H1 (cell line): ENCODE data around the gene CBL. TPM values are rescaled to one million over a fixed set of nuclear protein-coding genes. Genes with fewer than 3 reads are reported as not detected.

Experiments
- CTCF ChIA-PET: fragments of 300-600 bp; sonication (Branson Sonifier 250); formaldehyde crosslinking; loops from one replicate; lab custom pipeline; 2021; ENCODE audit not compliant: partially characterized antibody; lab: Charles Lee
- POLR2A ChIA-PET: fragments of 300-600 bp; sonication (Branson Sonifier 250); formaldehyde crosslinking; loops from one replicate; lab custom pipeline; 2021; ENCODE audit warnings: inconsistent platforms; ENCODE audit not compliant: partially characterized antibody; lab: Charles Lee
- DNase-seq, 2 experiments: peaks; one replicate each; pipeline versions ENCODE4 v3.0.0 to v3.0.0-alpha.2; 2010 to 2022; ENCODE audit warnings: low spot score in 2 of 2, low read depth in 1 of 2, mixed read lengths in 1 of 2
- FAIRE-seq: peaks from 2 replicates; lab custom pipeline; 2011; peaks lifted over from hg19 to GRCh38; lab: Jason Lieb, UNC
- H2AFZ ChIP-seq: 2 replicates; pipeline ENCODE4 v1.8.1; 2012; ENCODE audit warnings: low read length, inconsistent platforms
- H2AK5ac ChIP-seq: 2 replicates; pipeline ENCODE4 v1.6.1; 2013; ENCODE audit warnings: low read depth, low read length
- H2BK120ac ChIP-seq: replicated peaks from 2 replicates; pipeline ENCODE3; 2013; ENCODE audit warnings: low read depth, low read length, inconsistent platforms
- H2BK12ac ChIP-seq: 2 replicates; pipeline ENCODE4 v1.6.1; 2013; ENCODE audit warnings: low read depth, low read length
- H2BK15ac ChIP-seq: 2 replicates; pipeline ENCODE4 v1.6.1; 2013; ENCODE audit warnings: low read length
- H2BK20ac ChIP-seq: 2 replicates; pipeline ENCODE4 v1.6.1; 2013; ENCODE audit warnings: low read length
- H2BK5ac ChIP-seq: 2 replicates; pipeline ENCODE4 v1.6.1; 2013; ENCODE audit warnings: low read depth, low read length
- H3K14ac ChIP-seq: 2 replicates; pipeline ENCODE4 v1.6.1; 2013; ENCODE audit warnings: inconsistent platforms; ENCODE audit not compliant: insufficient read length
- H3K18ac ChIP-seq: 2 replicates; pipeline ENCODE4 v1.6.1; 2013; ENCODE audit warnings: low read length; ENCODE audit errors: extremely low read depth
- H3K23ac ChIP-seq: 2 replicates; pipeline ENCODE4 v1.6.1; 2013; ENCODE audit warnings: inconsistent platforms; ENCODE audit not compliant: insufficient read length
- H3K23me2 ChIP-seq: 2 replicates; pipeline ENCODE4 v1.6.1; 2013; ENCODE audit warnings: low read depth, low read length
- H3K27ac ChIP-seq: 2 replicates; pipeline ENCODE4 v1.6.1; 2011; ENCODE audit warnings: low read depth, low read length, inconsistent platforms
- H3K27me3 ChIP-seq, 4 experiments: replicated peaks in 1 of 4; 1 replicate in 1 of 4; 2 replicates in 3 of 4; pipeline versions ENCODE4 v1.6.1 to v1.8.1; 2011 to 2013; ENCODE audit warnings: low read length in 3 of 4, mild to moderate bottlenecking in 3 of 4, inconsistent platforms in 2 of 4, mixed read lengths in 2 of 4, moderate library complexity in 1 of 4; ENCODE audit not compliant: control insufficient read depth in 3 of 4, insufficient read depth in 3 of 4; ENCODE audit errors: extremely low read depth in 1 of 4
- H3K36me3 ChIP-seq, 4 experiments: 2 replicates each; pipeline versions ENCODE4 v1.6.1 to v1.8.1; 2011 to 2013; ENCODE audit warnings: mild to moderate bottlenecking in 4 of 4, low read length in 3 of 4, moderate library complexity in 2 of 4, control low read depth in 1 of 4, inconsistent platforms in 1 of 4; ENCODE audit not compliant: insufficient read depth in 4 of 4, control insufficient read depth in 2 of 4
- H3K4ac ChIP-seq: replicated peaks from 2 replicates; pipeline ENCODE3; 2013; ENCODE audit warnings: low read length, low read depth, mixed read lengths, inconsistent platforms; ENCODE audit not compliant: insufficient read length
- H3K4me1 ChIP-seq, 4 experiments: replicated peaks in 1 of 4; 1 replicate in 1 of 4; 2 replicates in 3 of 4; pipeline versions ENCODE4 v1.6.1 to v1.8.1; 2011 to 2013; ENCODE audit warnings: low read length in 3 of 4, inconsistent platforms in 2 of 4, mixed read lengths in 1 of 4; ENCODE audit not compliant: insufficient read depth in 4 of 4, control insufficient read depth in 3 of 4
- H3K4me2 ChIP-seq, 2 experiments: 2 replicates each; pipeline versions ENCODE4 v1.6.1 to v1.8.1; 2011 to 2013; ENCODE audit warnings: low read depth in 2 of 2, low read length in 2 of 2, control low read depth in 1 of 2, inconsistent platforms in 1 of 2, mild to moderate bottlenecking in 1 of 2; ENCODE audit not compliant: insufficient read depth in 1 of 2
- H3K4me3 ChIP-seq, 4 experiments: fragments of 200-600, 300-600 bp in 1 of 4; sonication (generic), shearing (Covaris generic), sonication (Bioruptor Twin) in 1 of 4; 2 replicates each; pipeline versions ENCODE4 v1.5.1 to v1.8.1; 2011 to 2016; ENCODE audit warnings: low read length in 4 of 4, low read depth in 3 of 4, control low read depth in 2 of 4, inconsistent platforms in 2 of 4, mild to moderate bottlenecking in 2 of 4, mixed read lengths in 1 of 4, moderate library complexity in 1 of 4; ENCODE audit not compliant: insufficient read depth in 2 of 4; ENCODE audit errors: extremely low read depth in 1 of 4
- H3K56ac ChIP-seq: replicated peaks from 2 replicates; pipeline ENCODE3; 2013; ENCODE audit warnings: low read depth, mild to moderate bottlenecking, mixed read lengths, low read length, inconsistent platforms; ENCODE audit not compliant: insufficient read length
- H3K79me1 ChIP-seq: 2 replicates; pipeline ENCODE4 v1.6.1; 2013; ENCODE audit warnings: low read depth, low read length, control low read depth
- H3K79me2 ChIP-seq, 2 experiments: 2 replicates each; pipeline versions ENCODE4 v1.6.1 to v1.8.1; 2012 to 2013; ENCODE audit warnings: low read length in 2 of 2, mild to moderate bottlenecking in 2 of 2, inconsistent platforms in 1 of 2; ENCODE audit not compliant: insufficient read depth in 2 of 2, control insufficient read depth in 1 of 2
- H3K9ac ChIP-seq, 4 experiments: replicated peaks in 1 of 4; 1 replicate in 1 of 4; 2 replicates in 3 of 4; pipeline versions ENCODE4 v1.6.1 to v1.8.1; 2011 to 2013; ENCODE audit warnings: low read depth in 3 of 4, low read length in 3 of 4, control low read depth in 2 of 4, mild to moderate bottlenecking in 2 of 4, moderate library complexity in 2 of 4, inconsistent platforms in 1 of 4; ENCODE audit errors: extremely low read depth in 1 of 4
- H3K9me3 ChIP-seq, 2 experiments: 2 replicates each; pipeline versions ENCODE4 v1.6.1 to v1.8.1; 2012 to 2013; ENCODE audit warnings: mild to moderate bottlenecking in 2 of 2, moderate library complexity in 2 of 2, control low read depth in 1 of 2, inconsistent platforms in 1 of 2, low read depth in 1 of 2, low read length in 1 of 2, mixed read lengths in 1 of 2; ENCODE audit not compliant: insufficient read depth in 2 of 2
- H4K20me1 ChIP-seq, 2 experiments: replicated peaks in 1 of 2; 2 replicates each; pipeline versions ENCODE3 to v1.8.1; 2011 to 2013; ENCODE audit warnings: inconsistent platforms in 2 of 2, low read length in 2 of 2, mild to moderate bottlenecking in 1 of 2; ENCODE audit not compliant: insufficient read depth in 2 of 2, control insufficient read depth in 1 of 2
- H4K5ac ChIP-seq: 2 replicates; pipeline ENCODE4 v1.6.1; 2013; ENCODE audit warnings: low read length, low read depth, mixed read lengths, inconsistent platforms; ENCODE audit not compliant: insufficient read length
- H4K8ac ChIP-seq: 2 replicates; pipeline ENCODE4 v1.8.0; 2013; ENCODE audit warnings: mild to moderate bottlenecking, moderate library complexity, low read length, inconsistent platforms; ENCODE audit not compliant: insufficient read depth; ENCODE audit errors: extremely low read depth
- H4K91ac ChIP-seq: replicated peaks from 2 replicates; pipeline ENCODE3; 2013; ENCODE audit warnings: low read length, mixed read lengths, inconsistent platforms; ENCODE audit not compliant: insufficient read length
- RAD21 ChIP-seq, 2 experiments: IDR thresholded peaks in 1 of 2; conservative IDR thresholded peaks in 1 of 2; 2 replicates each; pipeline ENCODE4 v1.6.1; 2011; ENCODE audit warnings: low read depth in 2 of 2, low read length in 2 of 2, improper control_type of control experiment in 1 of 2, inconsistent platforms in 1 of 2, mild to moderate bottlenecking in 1 of 2, moderate library complexity in 1 of 2
- WGBS, 2 experiments: shearing (Covaris generic) in 1 of 2; methylation state at CpG; one replicate each; pipeline versions ENCODE4 v1.1.6 to v1.1.7; 2013 to 2015; ENCODE audit warnings: low lambda C conversion rate in 2 of 2, mixed read lengths in 2 of 2, inconsistent platforms in 1 of 2, low coverage in 1 of 2, missing lambda C conversion rate in 1 of 2; ENCODE audit not compliant: insufficient replicate concordance in 2 of 2, insufficient coverage in 1 of 2, insufficient read length in 1 of 2; ENCODE audit errors: extremely low coverage in 1 of 2, missing lambda C conversion rate in 1 of 2; 5-methylcytosine and 5-hydroxymethylcytosine counted together
- polyA plus RNA-seq, 7 experiments: library from polyadenylated mRNA; depleted of rRNA in 3 of 7; stranded (reverse) in 5 of 7; unstranded in 2 of 7; fragments of >200 nt in 5 of 7; fragments of 200-250 nt in 2 of 7; gene quantifications; 1 replicate in 5 of 7; 2 replicates in 1 of 7; 4 replicates in 1 of 7; pipeline versions ENCODE4 v1.2.1 to v1.2.3, GENCODE V29; 2011 to 2013; ENCODE audit warnings: missing spikeins in 2 of 7, mixed read lengths in 2 of 7
- total RNA-seq: library from RNA; stranded (reverse); fragmentation: NEBNext Ultra II Directional; extraction: Animal tissue kit (Norgen Biotek cat#: 25700); gene quantifications from 2 replicates; pipeline ENCODE4 v1.2.1, GENCODE V29; 2021

The CBL gene
- total and polyA plus RNA-seq, 2 of the 8 experiments (the other 6 are each of a cell fraction or from before 2014, with no cell fraction given), result 23.1 to 57.8 TPM

DNA sequence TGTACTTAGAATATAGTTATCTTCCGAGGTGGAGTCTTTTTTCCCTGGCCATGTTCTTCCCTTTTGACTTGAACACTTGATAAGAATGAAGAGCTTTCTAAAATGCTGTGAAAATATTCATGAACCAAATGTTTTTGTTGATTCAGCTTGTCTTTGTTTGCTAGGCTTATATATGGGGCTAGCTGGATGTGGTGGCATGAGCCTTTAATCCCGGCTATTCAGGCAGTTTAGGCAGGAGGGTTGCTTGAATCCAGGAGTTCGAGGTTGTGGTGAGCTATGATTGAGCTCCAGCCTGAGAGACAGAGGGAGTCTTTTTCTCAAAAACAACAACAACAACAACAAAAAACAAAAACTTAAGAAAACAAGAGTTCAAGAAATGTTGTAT, 23.1 kb downstream of the CBL start:
- no peak overlapping the region for H4K5ac ChIP-seq
- no peak overlapping the region for H2BK120ac ChIP-seq
- H3K4me3 ChIP-seq, result no peak overlapping the region
- no peaks in the 10 kb centered on the region for H3K4me1 ChIP-seq
- CTCF ChIA-PET, result interaction anchor here (1.1 to 1.2 kb wide), 2 partner anchors 32 to 92 kb away, joined by 3 read pairs; no protein-coding TSS in a partner anchor
- H2AFZ ChIP-seq, result no peak overlapping the region
- no peak overlapping the region for H3K18ac ChIP-seq
- H3K4me2 ChIP-seq, result no peak overlapping the region
- H2BK5ac ChIP-seq, result no peak overlapping the region
- H3K79me1 ChIP-seq, result no peaks in the 10 kb centered on the region; the same call in 1 of the 2 replicates
- no peaks in the 10 kb centered on the region for H3K23me2 ChIP-seq
- no peak overlapping the region for H2BK15ac ChIP-seq
- H3K79me2 ChIP-seq, result peaks cover 0 to 81% of the 10 kb centered on the region in 2 experiments; a peak in 2 of 4 replicates
- H3K14ac ChIP-seq, result no peak overlapping the region
- H2BK12ac ChIP-seq, result no peak overlapping the region
- no peak overlapping the region for H2AK5ac ChIP-seq
- H3K4ac ChIP-seq, result no peak overlapping the region
- no peak overlapping the region for H4K91ac ChIP-seq
- H4K20me1 ChIP-seq, result peaks cover 2 to 5% of the 10 kb centered on the region in 2 experiments
- H3K27ac ChIP-seq, result no peak overlapping the region
- POLR2A ChIA-PET, result interaction anchor here (0.7 kb wide), 1 partner anchor 14 kb away, joined by 3 read pairs; no protein-coding TSS in a partner anchor
- no peak for TF ChIP-seq RAD21 (IDR thresholded peaks at IDR 0.05 in 1 of 2, conservative IDR thresholded peaks at IDR 0.05 in 1 of 2; ENCODE audit: low read depth in 2 of 2, low read length in 2 of 2)
- H2BK20ac ChIP-seq, result no peak overlapping the region
- H4K8ac ChIP-seq, result no peak overlapping the region
- H3K36me3 ChIP-seq, result peaks cover 0 to 10% (median 5%) of the 10 kb centered on the region in 4 experiments; a peak in 3 of 8 replicates
- no peak overlapping the region for H3K56ac ChIP-seq
- H3K27me3 ChIP-seq, result no peaks in the 10 kb centered on the region
- DNase-seq, result no peak
- H3K23ac ChIP-seq, result no peak overlapping the region
- no peak for FAIRE-seq
- H3K9me3 ChIP-seq, result no peaks in the 10 kb centered on the region
- H3K9ac ChIP-seq, result no peak overlapping the region
- WGBS, 2 experiments, result 89% methylated on average over 3 of the region's 3 CpGs; no CpG with 5 or more reads in 1 of the 2 experiments
